Colonic mucosa (tissue), 4 donors: Measurements from ENCODE around the gene NTN4. TPM values are rescaled to one million over a fixed set of nuclear protein-coding genes. Genes with fewer than 3 reads are reported as not detected.
"Not testable (repeated sequence)": the region's sequence is repeated elsewhere in the genome, so short reads cannot be mapped to it uniquely, and the experiment has no call there.

Experiments used
- DNase-seq: peaks from one replicate; pipeline ENCODE4 v3.0.0-alpha.2; 2020
- H3K27ac ChIP-seq: fragments of 200-600 bp; one replicate; pipeline ENCODE4 v1.8.0; 2021
- H3K27me3 ChIP-seq: fragments of 200-600 bp; one replicate; pipeline ENCODE4 v1.8.0; 2021
- H3K36me3 ChIP-seq: fragments of 200-600 bp; one replicate; pipeline ENCODE4 v1.8.0; 2021
- H3K4me1 ChIP-seq: fragments of 200-600 bp; one replicate; pipeline ENCODE4 v1.8.0; 2021; ENCODE audit warnings: mild to moderate bottlenecking
- H3K4me3 ChIP-seq: fragments of 200-600 bp; one replicate; pipeline ENCODE4 v1.8.0; 2021
- H3K9ac ChIP-seq, 2 donors: one replicate each; pipeline ENCODE4 v1.7.0; 2013; ENCODE audit warnings: control low read depth in 2 of 2, low read depth in 2 of 2, low read length in 2 of 2
- H3K9me3 ChIP-seq: fragments of 200-600 bp; one replicate; pipeline ENCODE4 v1.8.0; 2021
- intact Hi-C: fragments of 100-400 bp; cut with DNase I; formaldehyde crosslinking; loops from one replicate; pipeline ENCODE4 v1.14.1; 2022
- total RNA-seq, 2 donors: library from RNA; stranded (reverse); fragmentation: NEBNext Ultra II Directional in 1 of 2; extraction: Animal tissue kit (Norgen Biotek cat#: 25700) in 1 of 2; gene quantifications; one replicate each; pipeline ENCODE4 v1.2.1, GENCODE V29; 2021
- TF ChIP-seq, protein P1 (sequence below): fragments of 200-600 bp; IDR thresholded peaks from one replicate; pipeline ENCODE4 v1.8.0; 2022; ENCODE audit warnings: antibody characterized with exemption, mild to moderate bottlenecking
- donor health status: healthy.
- donor health status: DM: no; HTN: no; CAD: no.
- donor health status: DM: no; HTN: no; CAD: no.

The NTN4 gene
- total RNA-seq, 2 donors from 2014 or later = 12.4 to 16.8 TPM

DNA sequence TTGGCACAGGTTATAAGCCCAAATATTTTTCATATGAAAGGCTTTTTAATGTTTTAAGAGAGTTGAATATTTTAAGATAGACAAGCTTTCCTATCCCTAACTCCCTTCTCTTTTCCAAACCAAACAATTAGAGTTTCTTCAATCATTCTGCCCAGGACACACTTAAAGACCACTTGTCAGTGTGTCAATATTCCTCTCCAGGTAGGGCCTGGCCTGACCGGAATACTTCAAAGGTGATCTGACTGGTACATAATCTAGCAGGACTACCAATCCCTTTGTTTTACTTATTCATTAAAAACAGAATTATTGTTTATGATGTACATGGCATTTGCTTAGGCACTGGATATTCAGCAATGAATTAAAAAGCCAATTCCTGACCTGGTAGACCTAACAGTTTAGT lies 44.0 kb upstream of the NTN4 start:
- intact Hi-C loops = no loop called here
- TF ChIP-seq, protein P1, sequence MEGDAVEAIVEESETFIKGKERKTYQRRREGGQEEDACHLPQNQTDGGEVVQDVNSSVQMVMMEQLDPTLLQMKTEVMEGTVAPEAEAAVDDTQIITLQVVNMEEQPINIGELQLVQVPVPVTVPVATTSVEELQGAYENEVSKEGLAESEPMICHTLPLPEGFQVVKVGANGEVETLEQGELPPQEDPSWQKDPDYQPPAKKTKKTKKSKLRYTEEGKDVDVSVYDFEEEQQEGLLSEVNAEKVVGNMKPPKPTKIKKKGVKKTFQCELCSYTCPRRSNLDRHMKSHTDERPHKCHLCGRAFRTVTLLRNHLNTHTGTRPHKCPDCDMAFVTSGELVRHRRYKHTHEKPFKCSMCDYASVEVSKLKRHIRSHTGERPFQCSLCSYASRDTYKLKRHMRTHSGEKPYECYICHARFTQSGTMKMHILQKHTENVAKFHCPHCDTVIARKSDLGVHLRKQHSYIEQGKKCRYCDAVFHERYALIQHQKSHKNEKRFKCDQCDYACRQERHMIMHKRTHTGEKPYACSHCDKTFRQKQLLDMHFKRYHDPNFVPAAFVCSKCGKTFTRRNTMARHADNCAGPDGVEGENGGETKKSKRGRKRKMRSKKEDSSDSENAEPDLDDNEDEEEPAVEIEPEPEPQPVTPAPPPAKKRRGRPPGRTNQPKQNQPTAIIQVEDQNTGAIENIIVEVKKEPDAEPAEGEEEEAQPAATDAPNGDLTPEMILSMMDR = no peak
- Histone ChIP-seq H3K9me3 (no peaks in the 10 kb centered on the region), H3K36me3 (no peaks in the 10 kb centered on the region), H3K4me1 (no peaks in the 10 kb centered on the region), H3K27ac (no peak overlapping the region), H3K4me3 (no peak overlapping the region), H3K27me3 (no peaks in the 10 kb centered on the region), H3K9ac (no peak overlapping the region)
- DNase-seq = no peak

DNA sequence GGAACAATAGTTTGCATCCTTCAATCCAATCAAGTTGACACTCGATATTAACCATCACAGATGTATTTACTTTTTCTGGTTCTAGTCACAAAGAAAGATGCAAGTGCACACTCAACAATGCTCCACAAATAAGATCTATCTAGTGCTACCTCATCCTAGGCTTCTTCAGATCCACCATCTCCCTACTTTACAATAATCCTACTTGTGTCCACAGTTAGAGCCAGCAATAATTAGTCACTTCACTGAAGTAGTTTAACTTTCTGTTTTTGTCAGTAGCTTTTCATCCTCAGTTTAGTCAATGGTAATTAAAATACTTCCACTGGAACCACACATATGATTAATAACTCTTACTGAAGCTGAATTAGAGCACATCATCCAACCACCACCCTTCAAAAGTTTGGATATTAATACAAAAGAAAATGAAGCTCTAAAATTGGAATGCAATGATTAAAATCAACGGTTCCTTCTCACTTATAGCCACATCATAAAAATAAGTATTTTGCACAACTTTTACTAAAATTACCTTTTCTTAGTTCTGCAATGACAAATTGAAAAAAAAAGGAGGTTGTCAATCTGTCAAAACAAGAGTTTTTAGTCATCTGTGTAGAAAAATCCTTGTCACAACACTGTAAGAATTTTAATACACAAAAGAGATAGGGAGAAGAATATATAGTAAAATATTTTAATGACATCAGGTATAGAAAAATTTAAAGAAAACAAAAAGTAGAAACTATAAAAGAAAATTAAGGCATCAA lies 39.9 kb upstream of the NTN4 start:
- DNase-seq = no peak
- H3K27me3 ChIP-seq = no peaks in the 10 kb centered on the region
- H3K9me3 ChIP-seq = no peaks in the 10 kb centered on the region
- TF ChIP-seq, protein P1 = no peak
- H3K36me3 ChIP-seq = no peaks in the 10 kb centered on the region
- no peak overlapping the region for H3K9ac ChIP-seq
- H3K4me1 ChIP-seq = no peaks in the 10 kb centered on the region
- H3K4me3 ChIP-seq = no peak overlapping the region
- intact Hi-C loops = no loop called here
- no peak overlapping the region for H3K27ac ChIP-seq

DNA sequence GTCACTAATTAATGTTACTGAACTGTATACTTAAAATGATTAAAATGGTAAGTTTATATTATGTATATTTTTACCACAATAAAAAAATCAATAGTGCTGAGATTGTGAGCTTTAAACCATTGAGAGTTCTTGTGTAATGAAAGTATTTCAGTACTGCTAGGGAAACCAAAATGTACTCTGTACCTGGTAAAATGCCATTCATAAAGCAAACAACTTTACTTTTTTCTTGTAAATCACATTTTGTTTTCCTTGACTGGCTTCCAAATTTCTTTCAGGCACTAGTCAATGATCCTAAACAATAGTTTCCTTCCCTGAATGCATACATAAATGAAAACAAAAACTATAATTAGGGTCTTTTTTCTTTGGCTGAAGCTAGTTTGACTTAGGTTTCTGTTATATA lies 38.8 kb upstream of the NTN4 start:
- no peak for DNase-seq
- intact Hi-C loops = no loop called here
- H3K9me3 ChIP-seq = no peaks in the 10 kb centered on the region

DNA sequence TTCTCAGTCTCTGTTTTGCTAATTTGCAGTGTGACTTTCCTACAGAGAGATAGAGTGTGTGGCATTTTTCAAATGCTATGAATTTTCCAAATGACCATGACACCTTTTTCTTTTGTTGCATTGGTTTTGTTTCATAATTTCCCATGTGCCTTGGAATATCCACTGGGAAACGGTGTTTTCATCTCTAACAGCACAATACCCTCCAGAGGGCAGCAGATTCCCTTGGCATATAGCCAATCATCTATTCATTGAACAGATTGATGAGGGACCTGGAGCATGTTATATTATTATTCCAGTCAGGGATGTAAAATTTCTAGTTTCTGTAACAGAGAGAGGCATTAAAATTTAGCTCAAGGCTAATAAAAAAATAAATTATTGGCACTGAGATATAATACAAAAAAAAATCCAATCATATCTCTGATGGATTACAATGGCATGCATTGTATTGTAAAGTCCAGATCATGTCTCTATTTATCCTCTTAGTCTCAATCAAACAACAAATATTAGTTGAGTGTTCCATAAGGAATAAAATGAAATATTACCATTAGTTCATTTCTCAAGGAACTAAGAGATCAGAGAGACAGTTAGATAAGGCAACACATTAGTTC lies 29.6 kb upstream of the NTN4 start:
- Histone ChIP-seq H3K9me3 (no peaks in the 10 kb centered on the region), H3K36me3 (no peaks in the 10 kb centered on the region), H3K27ac (no peak overlapping the region), H3K27me3 (no peaks in the 10 kb centered on the region), H3K9ac (no peak overlapping the region), H3K4me1 (no peaks in the 10 kb centered on the region), H3K4me3 (no peak overlapping the region)
- DNase-seq = peak; percentile 66
- intact Hi-C loops = no loop called here
- TF ChIP-seq, protein P1 = peak; percentile 30

More for the DNA sequence above, 38.8 kb upstream of the NTN4 start:
- TF ChIP-seq, protein P1 = no peak
- H3K36me3 ChIP-seq = no peaks in the 10 kb centered on the region
- no peaks in the 10 kb centered on the region for H3K4me1 ChIP-seq
- no peak overlapping the region for H3K27ac ChIP-seq
- H3K4me3 ChIP-seq = no peak overlapping the region
- no peaks in the 10 kb centered on the region for H3K27me3 ChIP-seq
- H3K9ac ChIP-seq = no peak overlapping the region

DNA sequence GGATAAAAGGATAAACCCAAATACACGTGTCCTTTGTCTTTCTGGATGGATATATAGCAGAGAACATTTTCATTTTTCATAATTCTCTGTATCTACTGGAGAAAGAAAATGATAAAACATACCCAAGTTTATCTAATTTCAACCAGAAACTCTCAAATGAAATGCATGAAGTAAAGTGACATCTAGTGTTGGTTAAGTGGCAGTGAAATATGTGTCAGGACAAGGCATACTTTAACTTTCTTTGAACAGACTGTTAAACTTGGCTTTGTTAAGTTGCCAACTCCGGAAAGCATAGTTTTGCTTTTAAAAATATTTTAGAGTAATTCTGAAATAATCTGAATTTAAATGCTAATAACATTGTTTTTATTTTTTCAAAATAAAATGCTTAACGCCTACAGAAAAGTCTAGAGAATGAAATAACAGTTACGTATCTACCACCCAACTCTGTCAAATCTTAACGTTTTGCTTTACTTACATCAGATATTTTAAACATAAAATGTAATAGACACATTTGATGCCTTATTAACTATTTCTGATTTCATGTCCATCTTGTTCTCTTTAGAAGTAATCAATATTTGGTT lies 25.2 kb upstream of the NTN4 start:
- intact Hi-C loops = loop anchor here (2.0 to 5.0 kb wide), 2 partner anchors 191 to 233 kb away; no protein-coding TSS in a partner anchor
- no peak overlapping the region for H3K9ac ChIP-seq

DNA sequence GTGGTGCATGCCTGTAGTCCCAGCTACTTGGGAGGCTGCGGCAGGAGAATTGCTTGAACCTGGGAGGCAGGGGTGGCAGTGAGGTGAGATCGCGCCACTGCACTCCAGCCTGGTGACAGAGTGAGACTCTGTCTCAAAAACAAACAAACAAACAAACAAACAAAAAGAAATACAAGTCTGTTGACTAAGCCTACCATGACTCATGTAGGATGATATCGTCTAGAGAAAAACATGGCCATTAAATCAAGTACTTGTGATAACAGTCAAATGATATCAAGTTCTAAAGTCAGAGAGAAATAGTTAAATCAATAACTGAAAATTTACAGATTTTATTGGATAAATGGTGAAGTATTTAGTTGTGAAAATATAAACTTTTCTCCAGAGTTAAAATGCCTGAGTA lies 21.6 kb upstream of the NTN4 start:
- H3K4me1 ChIP-seq, H3K27me3 ChIP-seq, intact Hi-C loops, H3K9ac ChIP-seq, H3K36me3 ChIP-seq, H3K4me3 ChIP-seq, H3K27ac ChIP-seq, H3K9me3 ChIP-seq, DNase-seq: not testable (repeated sequence)

More for the DNA sequence above, 25.2 kb upstream of the NTN4 start:
- no peaks in the 10 kb centered on the region for H3K36me3 ChIP-seq
- H3K4me1 ChIP-seq = no peaks in the 10 kb centered on the region
- H3K4me3 ChIP-seq = no peak overlapping the region
- H3K27ac ChIP-seq = no peak overlapping the region
- TF ChIP-seq, protein P1 = peak; percentile 62
- H3K9me3 ChIP-seq = no peaks in the 10 kb centered on the region
- DNase-seq = no peak
- H3K27me3 ChIP-seq = no peaks in the 10 kb centered on the region
